ENCODE data around the gene PMEL. TPM values are rescaled to one million over a fixed set of nuclear protein-coding genes. Genes with fewer than 3 reads are reported as not detected.
"Not testable (repeated sequence)": the region's sequence is repeated elsewhere in the genome, so short reads cannot be mapped to it uniquely, and the experiment has no call there.

PMEL gene
- total RNA-seq, result 0.83 TPM
- long read RNA-seq, partial matches to known transcripts, result 0 of 2 reads
- long read RNA-seq, other reads (novel, unspliced or antisense), result 1 of 2 reads

- intact Hi-C loops (cut with DNase I), result no loop called here
- ATAC-seq (ENCODE audit: poor library complexity), result peak; percentile 11
Observed at GRCh38 chr12:55965941-55966407, at the start of gene PMEL. Gene PMEL (minus strand): TSS chr12:55966042. CDS start chr12:55966011, 31 bp downstream.

GRCh38 chr12:56014205-56014604 is 48.4 kb upstream of the PMEL start:
- intact Hi-C loops (cut with DNase I), result no loop called here
- ATAC-seq (ENCODE audit: poor library complexity) (no peak), DNase-seq (no peak)

More at GRCh38 chr12:55965941-55966407, at the start of gene PMEL:
- DNase-seq, result no peak

GRCh38 chr12:56013482-56013881 is 47.6 kb upstream of the PMEL start:
- DNase-seq (no peak), ATAC-seq (ENCODE audit: poor library complexity) (no peak)
- intact Hi-C loops (cut with DNase I), result no loop called here

GRCh38 chr12:56011509-56012090 is 45.8 kb upstream of the PMEL start:
- no peak for ATAC-seq (ENCODE audit: poor library complexity)
- intact Hi-C loops (cut with DNase I), result no loop called here
- DNase-seq, result no peak

- no peak for DNase-seq
- intact Hi-C loops (cut with DNase I), result no loop called here
- no peak for ATAC-seq (ENCODE audit: poor library complexity)
Observed at GRCh38 chr12:56010111-56010570, 44.3 kb upstream of the PMEL start.

- intact Hi-C loops (cut with DNase I), result no loop called here
Observed at GRCh38 chr12:56007564-56008559, 42.0 kb upstream of the PMEL start.

GRCh38 chr12:56004211-56004610 is 38.4 kb upstream of the PMEL start:
- no peak for ATAC-seq (ENCODE audit: poor library complexity)
- intact Hi-C loops (cut with DNase I), result no loop called here
- DNase-seq, result no peak

More at GRCh38 chr12:56007564-56008559, 42.0 kb upstream of the PMEL start:
- DNase-seq (peak; percentile 71), ATAC-seq (ENCODE audit: poor library complexity) (peak; percentile 90)

GRCh38 chr12:56003376-56003775 is 37.5 kb upstream of the PMEL start:
- intact Hi-C loops (cut with DNase I); DNase-seq; ATAC-seq (ENCODE audit: poor library complexity): not testable (repeated sequence)

- DNase-seq, result no peak
- ATAC-seq (ENCODE audit: poor library complexity), result no peak
- intact Hi-C loops (cut with DNase I), result no loop called here
Observed at GRCh38 chr12:56001487-56002100, 35.8 kb upstream of the PMEL start.

GRCh38 chr12:55999999-56000540 is 34.2 kb upstream of the PMEL start:
- ATAC-seq (ENCODE audit: poor library complexity); DNase-seq: not testable (repeated sequence)
- intact Hi-C loops (cut with DNase I), result loop anchor here (5.0 kb wide), 1 partner anchor 42 kb away; the partner anchor contains the start of gene RPS26

- intact Hi-C loops (cut with DNase I), result loop anchor here (5.0 kb wide), 1 partner anchor 43 kb away; the partner anchor contains the start of gene RPS26
- ATAC-seq (ENCODE audit: poor library complexity); DNase-seq: not testable (repeated sequence)
Observed at GRCh38 chr12:55999522-55999921, 33.7 kb upstream of the PMEL start.

GRCh38 chr12:55997535-55997859 is 31.7 kb upstream of the PMEL start:
- ATAC-seq (ENCODE audit: poor library complexity), result peak; percentile 3

GRCh38 chr12:55996715-55997534 is 31.1 kb upstream of the PMEL start, which contains the start of gene SUOX:
Gene SUOX (plus strand): TSS chr12:55997276. CDS start chr12:56002222, 4,946 bp downstream.
- intact Hi-C loops (cut with DNase I), result loop anchor here (5.0 kb wide), 1 partner anchor 45 kb away; the partner anchor contains the start of gene RPS26

More at GRCh38 chr12:55997535-55997859, 31.7 kb upstream of the PMEL start:
- DNase-seq, result no peak
- intact Hi-C loops (cut with DNase I), result loop anchor here (5.0 kb wide), 1 partner anchor 45 kb away; the partner anchor contains the start of gene RPS26

GRCh38 chr12:55996201-55996714 is 30.4 kb upstream of the PMEL start:
- ATAC-seq (ENCODE audit: poor library complexity), result peak; percentile 66
- intact Hi-C loops (cut with DNase I), result loop anchor here (5.0 kb wide), 1 partner anchor 46 kb away; the partner anchor contains the start of gene RPS26
- peak; percentile 58 for DNase-seq

More at GRCh38 chr12:55996715-55997534, 31.1 kb upstream of the PMEL start, which contains the start of gene SUOX:
- DNase-seq, result peak; percentile 98
- peak; percentile 99 for ATAC-seq (ENCODE audit: poor library complexity)

GRCh38 chr12:55995366-55995765 is 29.5 kb upstream of the PMEL start:
- intact Hi-C loops (cut with DNase I), result loop anchor here (5.0 kb wide), 1 partner anchor 47 kb away; the partner anchor contains the start of gene RPS26
- DNase-seq (no peak), ATAC-seq (ENCODE audit: poor library complexity) (no peak)

- no peak for ATAC-seq (ENCODE audit: poor library complexity)
- DNase-seq, result no peak
- intact Hi-C loops (cut with DNase I), result no loop called here
Observed at GRCh38 chr12:55993230-55993853, 27.5 kb upstream of the PMEL start.
